Measurements from ENCODE around the gene MOB2. TPM values are rescaled to one million over a fixed set of nuclear protein-coding genes. Genes with fewer than 3 reads are reported as not detected.

MOB2 gene
- polyA plus RNA-seq, 4 donors, result 27.0 to 35.0 (median 29.1) TPM

- no peak for DNase-seq (ENCODE audit: low read depth in 4 of 4, low spot score in 3 of 4)
Observed at GRCh38 chr11:1506981-1507380, 20.4 kb upstream of the MOB2 start.

GRCh38 chr11:1505480-1505879 is 18.9 kb upstream of the MOB2 start:
- no peak for DNase-seq (ENCODE audit: low read depth in 4 of 4, low spot score in 3 of 4)

- DNase-seq (ENCODE audit: low read depth in 4 of 4, low spot score in 3 of 4), result no peak
Observed at GRCh38 chr11:1504581-1505290, 18.2 kb upstream of the MOB2 start.

- DNase-seq (ENCODE audit: low read depth in 4 of 4, low spot score in 3 of 4), result no peak
Observed at GRCh38 chr11:1504138-1504537, 17.6 kb upstream of the MOB2 start.

- DNase-seq (ENCODE audit: low read depth in 4 of 4, low spot score in 3 of 4), result no peak
Observed at GRCh38 chr11:1503708-1504104, 17.1 kb upstream of the MOB2 start.

- DNase-seq (ENCODE audit: low read depth in 4 of 4, low spot score in 3 of 4), result no peak
Observed at GRCh38 chr11:1502954-1503707, 16.6 kb upstream of the MOB2 start.

- no peak for DNase-seq (ENCODE audit: low read depth in 4 of 4, low spot score in 3 of 4)
Observed at GRCh38 chr11:1502168-1502953, 15.8 kb upstream of the MOB2 start.

GRCh38 chr11:1501421-1502167 is 15.0 kb upstream of the MOB2 start:
- no peak for DNase-seq (ENCODE audit: low read depth in 4 of 4, low spot score in 3 of 4)

GRCh38 chr11:1500466-1501420 is 14.2 kb upstream of the MOB2 start:
- DNase-seq (ENCODE audit: low read depth in 4 of 4, low spot score in 3 of 4), result no peak

GRCh38 chr11:1499899-1500298 is 13.3 kb upstream of the MOB2 start:
- no peak for DNase-seq (ENCODE audit: low read depth in 4 of 4, low spot score in 3 of 4)

- DNase-seq (ENCODE audit: low read depth in 4 of 4, low spot score in 3 of 4), result no peak
Observed at GRCh38 chr11:1499261-1499890, 12.8 kb upstream of the MOB2 start.

GRCh38 chr11:1498262-1498661 is 11.7 kb upstream of the MOB2 start:
- no peak for DNase-seq (ENCODE audit: low read depth in 4 of 4, low spot score in 3 of 4)

GRCh38 chr11:1497600-1497999 is 11.0 kb upstream of the MOB2 start:
- DNase-seq (ENCODE audit: low read depth in 4 of 4, low spot score in 3 of 4), result no peak

- no peak for DNase-seq (ENCODE audit: low read depth in 4 of 4, low spot score in 3 of 4)
Observed at GRCh38 chr11:1496761-1497095, 10.1 kb upstream of the MOB2 start.

- no peak for DNase-seq (ENCODE audit: low read depth in 4 of 4, low spot score in 3 of 4)
Observed at GRCh38 chr11:1496091-1496760, 9.6 kb upstream of the MOB2 start.

GRCh38 chr11:1494650-1495049 is 8.1 kb upstream of the MOB2 start:
- no peak for DNase-seq (ENCODE audit: low read depth in 4 of 4, low spot score in 3 of 4)

GRCh38 chr11:1493650-1494244 is 7.2 kb upstream of the MOB2 start:
- DNase-seq (ENCODE audit: low read depth in 4 of 4, low spot score in 3 of 4), result no peak

- DNase-seq (ENCODE audit: low read depth in 4 of 4, low spot score in 3 of 4), result no peak
Observed at GRCh38 chr11:1491379-1491778, 4.8 kb upstream of the MOB2 start.
